GM12878 (cell line): ENCODE data around the gene IFI6.
A peak's percentile ranks its signal among the peaks of the same experiment; 100 is the strongest.

Source experiments
- CBFB ChIP-seq: IDR thresholded peaks from 2 replicates; pipeline ENCODE4 v1.6.1; 2016; ENCODE audit warnings: antibody characterized with exemption, low read depth
- CHD4 ChIP-seq: fragments of 200-600 bp; sonication (generic); IDR thresholded peaks from 2 replicates; pipeline ENCODE4 v1.6.1; 2016; ENCODE audit warnings: mild to moderate bottlenecking
- EGR1 ChIP-seq, 2 experiments: IDR thresholded peaks; 1 replicate in 1 of 2; 2 replicates in 1 of 2; pipeline ENCODE4 v1.6.1; 2011 to 2012; ENCODE audit warnings: low read depth in 2 of 2, low read length in 2 of 2, borderline replicate concordance in 1 of 2, mild to moderate bottlenecking in 1 of 2, moderate library complexity in 1 of 2
- EP300 ChIP-seq, 2 experiments: fragments of 150-350 bp in 1 of 2; IDR thresholded peaks; 2 replicates each; pipeline ENCODE4 v1.6.1; 2011 to 2012; ENCODE audit warnings: low read depth in 2 of 2, low read length in 2 of 2, borderline replicate concordance in 1 of 2, improper control_type of control experiment in 1 of 2, inconsistent platforms in 1 of 2; ENCODE audit not compliant: control insufficient read depth in 1 of 2
- MAX ChIP-seq: IDR thresholded peaks from 2 replicates; pipeline ENCODE4 v1.6.1; 2012; ENCODE audit warnings: low read depth, low read length, improper control_type of control experiment
- NBN ChIP-seq: fragments of 450-650 bp; IDR thresholded peaks from 2 replicates; pipeline ENCODE4 v1.6.1; 2016
- NR2C2 ChIP-seq: IDR thresholded peaks from 2 replicates; pipeline ENCODE4 v1.6.1; 2011; ENCODE audit warnings: borderline replicate concordance, low read depth; ENCODE audit not compliant: control insufficient read depth, insufficient read length
- POLR2AphosphoS2 ChIP-seq: IDR thresholded peaks from 2 replicates; pipeline ENCODE4 v1.6.1; 2011; ENCODE audit warnings: low read depth, mild to moderate bottlenecking, low read length, improper control_type of control experiment, moderate library complexity
- TCF7 ChIP-seq: IDR thresholded peaks from 2 replicates; pipeline ENCODE4 v1.6.1; 2014; ENCODE audit warnings: antibody characterized with exemption, borderline replicate concordance
- ZBTB33 ChIP-seq: fragments of 450-650 bp; IDR thresholded peaks from 2 replicates; pipeline ENCODE4 v1.6.1; 2017; ENCODE audit warnings: mild to moderate bottlenecking
- ZNF24 ChIP-seq: fragments of 450-650 bp; IDR thresholded peaks from 2 replicates; pipeline ENCODE4 v1.6.1; 2017; ENCODE audit warnings: antibody characterized with exemption, mild to moderate bottlenecking
- TF ChIP-seq, protein P1 (sequence below), 3 experiments: IDR thresholded peaks in 2 of 3; conservative IDR thresholded peaks in 1 of 3; 2 replicates each; pipeline ENCODE4 v1.5.1; 2011; ENCODE audit warnings: low read depth in 3 of 3, low read length in 3 of 3, mild to moderate bottlenecking in 3 of 3, control low read depth in 2 of 3, moderate library complexity in 2 of 3, inconsistent platforms in 1 of 3, mixed read lengths in 1 of 3; ENCODE audit not compliant: control insufficient read depth in 2 of 3, insufficient read depth in 1 of 3; ENCODE audit errors: extremely low read depth in 1 of 3

DNA sequence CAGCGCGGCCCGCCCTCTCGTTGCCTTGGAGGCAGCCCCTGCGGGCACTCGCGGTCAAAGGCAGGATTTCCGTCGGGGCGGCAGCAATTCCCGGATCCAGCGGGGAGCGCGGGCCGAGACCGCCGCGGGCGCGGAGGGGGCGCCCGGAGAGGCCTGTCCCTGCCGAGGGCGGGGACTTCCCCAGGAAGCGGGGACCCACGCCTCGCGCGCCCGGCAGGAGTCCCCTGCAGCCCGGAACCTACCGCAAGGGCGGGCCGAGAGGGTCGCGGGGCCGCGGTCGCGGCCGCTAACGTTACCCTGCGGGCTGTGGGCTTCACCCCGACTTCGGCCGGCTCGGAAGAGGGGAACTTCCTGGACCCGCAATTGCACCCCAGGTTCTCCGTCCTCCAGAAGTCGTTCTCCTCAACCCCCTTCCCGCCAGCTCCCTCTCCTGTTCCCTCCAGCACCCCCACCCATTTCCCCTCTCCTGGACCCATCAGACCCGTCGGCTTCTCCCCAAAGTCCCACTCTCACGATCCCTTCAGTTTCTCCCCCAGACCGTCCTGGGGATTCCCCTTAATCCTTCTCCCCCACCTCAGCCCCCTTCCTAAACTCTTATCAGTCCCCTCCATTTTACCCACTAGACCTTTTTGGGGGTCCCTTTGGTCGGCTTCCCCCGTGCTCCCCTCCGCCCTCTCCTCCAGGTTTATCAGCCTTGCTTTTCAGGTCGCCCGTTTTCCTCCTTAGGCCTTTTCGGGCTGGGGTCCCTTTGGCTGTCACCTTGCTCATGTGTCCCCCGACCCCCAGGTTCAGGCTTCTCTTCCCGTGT is 37.6 kb downstream of the IFI6 start:
- no peak for TF ChIP-seq ZBTB33
- no peak for TF ChIP-seq CHD4
- TF ChIP-seq ZNF24: peak; percentile 18; the same call in 1 of the 2 replicates
- TF ChIP-seq POLR2AphosphoS2: 0 out of 2 replicates have a peak, but pooled peaks have one; percentile 32
- TF ChIP-seq EP300 (IDR thresholded peaks at IDR 0.05; ENCODE audit: borderline replicate concordance in 1 of 2, control insufficient read depth in 1 of 2, low read depth in 2 of 2, low read length in 2 of 2): 0 out of 4 replicates have a peak, but pooled peaks of 1 of the 2 experiments have one; percentile 22
- TF ChIP-seq, protein P1, sequence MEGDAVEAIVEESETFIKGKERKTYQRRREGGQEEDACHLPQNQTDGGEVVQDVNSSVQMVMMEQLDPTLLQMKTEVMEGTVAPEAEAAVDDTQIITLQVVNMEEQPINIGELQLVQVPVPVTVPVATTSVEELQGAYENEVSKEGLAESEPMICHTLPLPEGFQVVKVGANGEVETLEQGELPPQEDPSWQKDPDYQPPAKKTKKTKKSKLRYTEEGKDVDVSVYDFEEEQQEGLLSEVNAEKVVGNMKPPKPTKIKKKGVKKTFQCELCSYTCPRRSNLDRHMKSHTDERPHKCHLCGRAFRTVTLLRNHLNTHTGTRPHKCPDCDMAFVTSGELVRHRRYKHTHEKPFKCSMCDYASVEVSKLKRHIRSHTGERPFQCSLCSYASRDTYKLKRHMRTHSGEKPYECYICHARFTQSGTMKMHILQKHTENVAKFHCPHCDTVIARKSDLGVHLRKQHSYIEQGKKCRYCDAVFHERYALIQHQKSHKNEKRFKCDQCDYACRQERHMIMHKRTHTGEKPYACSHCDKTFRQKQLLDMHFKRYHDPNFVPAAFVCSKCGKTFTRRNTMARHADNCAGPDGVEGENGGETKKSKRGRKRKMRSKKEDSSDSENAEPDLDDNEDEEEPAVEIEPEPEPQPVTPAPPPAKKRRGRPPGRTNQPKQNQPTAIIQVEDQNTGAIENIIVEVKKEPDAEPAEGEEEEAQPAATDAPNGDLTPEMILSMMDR (IDR thresholded peaks at IDR 0.05 in 2 of 3, conservative IDR thresholded peaks at IDR 0.05 in 1 of 3; ENCODE audit: control insufficient read depth in 2 of 3, extremely low read depth in 1 of 3, insufficient read depth in 1 of 3, low read depth in 3 of 3, low read length in 3 of 3): no peak
- peak; percentile 84 for TF ChIP-seq NBN
- TF ChIP-seq NR2C2: no peak
- no peak for TF ChIP-seq TCF7
- TF ChIP-seq CBFB: no peak
- no peak for TF ChIP-seq MAX
- peak in 1 of 2 experiments; percentile 65; a peak in 1 of 3 replicates for TF ChIP-seq EGR1 (IDR thresholded peaks at IDR 0.05; ENCODE audit: borderline replicate concordance in 1 of 2, low read depth in 2 of 2, low read length in 2 of 2)
